IMR-90 (cell line): ENCODE data around the gene TTC23L. TPM values are rescaled to one million over a fixed set of nuclear protein-coding genes. Genes with fewer than 3 reads are reported as not detected.

Experiments
- ATAC-seq: fragments of 200-7000 bp; cut with Tn5 transposase; 2 replicates; pipeline ENCODE4 v1.9.1; 2020; ENCODE audit warnings: low read depth, mild to moderate bottlenecking, moderate library complexity
- BruUV-seq: library from RNA; stranded (reverse); fragments of 400-500 nt; replicated peaks from 2 replicates; lab custom pipeline; 2021; lab: Mats Ljungman, UMichigan
- CTCF ChIA-PET: fragments of 300-600 bp; formaldehyde crosslinking; extraction: SDS; loops from one replicate; lab custom pipeline; 2021; ENCODE audit warnings: antibody characterized with exemption; lab: Yijun Ruan, JAX
- POLR2A ChIA-PET: fragments of 300-600 bp; sonication (Branson Sonifier 250); formaldehyde crosslinking; loops from one replicate; lab custom pipeline; 2022; ENCODE audit warnings: antibody characterized with exemption; ENCODE audit not compliant: unreplicated experiment; lab: Charles Lee
- DNase-seq: peaks from one replicate; pipeline ENCODE4 v3.0.0; 2013
- H2AFZ ChIP-seq: replicated peaks from 2 replicates; pipeline ENCODE3; 2013; ENCODE audit warnings: low read length, mild to moderate bottlenecking; ENCODE audit not compliant: poor library complexity
- H2AK5ac ChIP-seq: 2 replicates; pipeline ENCODE4 v1.6.1; 2013; ENCODE audit warnings: low read depth, low read length, inconsistent platforms
- H2AK9ac ChIP-seq: replicated peaks from 2 replicates; pipeline ENCODE3; 2013; ENCODE audit warnings: mild to moderate bottlenecking, low read depth, low read length, moderate library complexity; ENCODE audit not compliant: poor library complexity
- H2BK120ac ChIP-seq: 2 replicates; pipeline ENCODE4 v1.6.1; 2013; ENCODE audit warnings: low read depth, low read length, inconsistent platforms
- H2BK15ac ChIP-seq: 3 replicates; pipeline ENCODE4 v1.6.1; 2013; ENCODE audit warnings: low read depth, low read length, inconsistent platforms
- H2BK20ac ChIP-seq: 2 replicates; pipeline ENCODE4 v1.6.1; 2013; ENCODE audit warnings: low read depth, mild to moderate bottlenecking, inconsistent platforms, low read length, moderate library complexity
- H2BK5ac ChIP-seq: 2 replicates; pipeline ENCODE4 v1.6.1; 2013; ENCODE audit warnings: mild to moderate bottlenecking, low read depth, low read length, inconsistent platforms; ENCODE audit not compliant: poor library complexity, severe bottlenecking
- H3K14ac ChIP-seq: replicated peaks from 2 replicates; pipeline ENCODE4 v1.6.1; 2013; ENCODE audit warnings: low read depth, low read length, inconsistent platforms
- H3K18ac ChIP-seq: 2 replicates; pipeline ENCODE4 v1.6.1; 2013; ENCODE audit warnings: low read depth, low read length, control low read depth
- H3K23ac ChIP-seq: 2 replicates; pipeline ENCODE4 v1.6.1; 2013; ENCODE audit warnings: low read depth, low read length, inconsistent platforms
- H3K27ac ChIP-seq: 2 replicates; pipeline ENCODE4 v1.5.1; 2013; ENCODE audit warnings: mild to moderate bottlenecking, control low read depth, low read length; ENCODE audit not compliant: insufficient read depth
- H3K27me3 ChIP-seq: 2 replicates; pipeline ENCODE4 v1.6.1; 2013; ENCODE audit warnings: low read length; ENCODE audit not compliant: control insufficient read depth, insufficient read depth
- H3K36me3 ChIP-seq: 2 replicates; pipeline ENCODE4 v1.6.1; 2013; ENCODE audit warnings: low read length, mixed read lengths; ENCODE audit not compliant: control insufficient read depth, insufficient read depth
- H3K4ac ChIP-seq: 2 replicates; pipeline ENCODE4 v1.6.1; 2013; ENCODE audit warnings: low read depth, low read length, inconsistent platforms
- H3K4me1 ChIP-seq: 2 replicates; pipeline ENCODE4 v1.6.1; 2013; ENCODE audit warnings: low read length, mixed read lengths; ENCODE audit not compliant: control insufficient read depth, insufficient read depth
- H3K4me2 ChIP-seq: 2 replicates; pipeline ENCODE4 v1.6.1; 2013; ENCODE audit warnings: low read depth, mild to moderate bottlenecking, control low read depth, low read length, moderate library complexity
- H3K4me3 ChIP-seq: 2 replicates; pipeline ENCODE4 v1.5.1; 2013; ENCODE audit warnings: low read depth, mild to moderate bottlenecking, control low read depth, low read length, moderate library complexity; ENCODE audit not compliant: insufficient read depth
- H3K56ac ChIP-seq: 2 replicates; pipeline ENCODE4 v1.6.1; 2013; ENCODE audit warnings: low read length, inconsistent platforms; ENCODE audit not compliant: insufficient read depth; ENCODE audit errors: extremely low read depth
- H3K79me1 ChIP-seq, 2 experiments: 2 replicates each; pipeline ENCODE4 v1.6.1; 2013; ENCODE audit warnings: low read length in 2 of 2, inconsistent platforms in 1 of 2, low read depth in 1 of 2
- H3K9ac ChIP-seq: 2 replicates; pipeline ENCODE4 v1.6.1; 2013; ENCODE audit warnings: low read depth, low read length, control low read depth
- H3K9me1 ChIP-seq: 2 replicates; pipeline ENCODE4 v1.6.1; 2013; ENCODE audit warnings: low read length, inconsistent platforms; ENCODE audit not compliant: insufficient read depth
- H3K9me3 ChIP-seq: 2 replicates; pipeline ENCODE4 v1.6.1; 2013; ENCODE audit warnings: low read length; ENCODE audit not compliant: control insufficient read depth, insufficient read depth
- H4K20me1 ChIP-seq: 2 replicates; pipeline ENCODE4 v1.6.1; 2013; ENCODE audit warnings: low read length, inconsistent platforms; ENCODE audit not compliant: insufficient read depth
- H4K5ac ChIP-seq: 2 replicates; pipeline ENCODE4 v1.6.1; 2013; ENCODE audit warnings: mild to moderate bottlenecking, low read depth, low read length, control low read depth
- H4K8ac ChIP-seq, 2 experiments: 2 replicates each; pipeline ENCODE4 v1.6.1; 2013; ENCODE audit warnings: low read depth in 2 of 2, low read length in 2 of 2, control low read depth in 1 of 2, inconsistent platforms in 1 of 2
- H4K91ac ChIP-seq: 2 replicates; pipeline ENCODE4 v1.6.1; 2013; ENCODE audit warnings: low read depth, low read length, inconsistent platforms; ENCODE audit not compliant: insufficient read depth
- BHLHE40 ChIP-seq: fragments of 150-350 bp; IDR thresholded peaks from 2 replicates; pipeline ENCODE4 v1.6.1; 2016; ENCODE audit warnings: mild to moderate bottlenecking, low read depth, low read length
- CEBPB ChIP-seq: IDR thresholded peaks from 2 replicates; pipeline ENCODE4 v1.6.1; 2012; ENCODE audit warnings: low read depth, low read length, improper control_type of control experiment
- FOS ChIP-seq: fragments of 150-350 bp; IDR thresholded peaks from 2 replicates; pipeline ENCODE4 v1.6.1; 2016; ENCODE audit warnings: low read depth, low read length
- MAZ ChIP-seq: IDR thresholded peaks from 2 replicates; pipeline ENCODE4 v1.6.1; 2012; ENCODE audit warnings: low read depth, mild to moderate bottlenecking, low read length, improper control_type of control experiment, moderate library complexity, borderline replicate concordance
- MXI1 ChIP-seq: IDR thresholded peaks from 2 replicates; pipeline ENCODE4 v1.6.1; 2012; ENCODE audit warnings: low read depth, mild to moderate bottlenecking, low read length, moderate library complexity, borderline replicate concordance
- NFE2L2 ChIP-seq: fragments of 150-350 bp; IDR thresholded peaks from 2 replicates; pipeline ENCODE4 v1.6.1; 2016; ENCODE audit warnings: low read depth, mild to moderate bottlenecking, low read length
- POLR2A ChIP-seq: IDR thresholded peaks from 2 replicates; pipeline ENCODE4 v1.6.1; 2012; ENCODE audit warnings: mild to moderate bottlenecking, low read depth, low read length
- RCOR1 ChIP-seq: IDR thresholded peaks from 2 replicates; pipeline ENCODE4 v1.6.1; 2012; ENCODE audit warnings: mild to moderate bottlenecking, low read length, improper control_type of control experiment; ENCODE audit not compliant: insufficient replicate concordance
- SMC3 ChIP-seq: fragments of 150-350 bp; IDR thresholded peaks from 2 replicates; pipeline ENCODE4 v1.6.1; 2016; ENCODE audit warnings: low read depth, mild to moderate bottlenecking, antibody characterized with exemption, low read length, moderate library complexity
- WGBS, 2 experiments: methylation state at CpG; one replicate each; pipeline versions ENCODE4 v1.1.5 to v1.1.7; 2013; ENCODE audit warnings: missing lambda C conversion rate in 2 of 2; ENCODE audit not compliant: insufficient read length in 1 of 2; ENCODE audit errors: extremely low coverage in 2 of 2; 5-methylcytosine and 5-hydroxymethylcytosine counted together
- dilution Hi-C: fragments of 300-500 bp; cut with HindIII; formaldehyde crosslinking; loops from one replicate; pipeline ENCODE4 v1.14.3; 2018; ENCODE audit warnings: low sequenced_read_pairs; ENCODE audit not compliant: unreplicated experiment
- in situ Hi-C: fragments of 300-500 bp; cut with MboI; formaldehyde crosslinking; loops from 3 replicates; pipeline ENCODE4 v1.14.3; 2019; ENCODE audit warnings: low sequenced_read_pairs, inconsistent platforms, mixed read lengths
- intact Hi-C: fragments of 100-400 bp; cut with micrococcal nuclease; formaldehyde crosslinking; loops from 2 replicates; pipeline ENCODE4 v1.10.0; 2022
- polyA plus RNA-seq, 3 experiments: library from polyadenylated mRNA; depleted of rRNA; stranded (reverse); fragments of >200 nt; gene quantifications; 2 replicates each; pipeline ENCODE4 v1.2.3, GENCODE V29; 2012; ENCODE audit warnings: low replicate concordance in 1 of 3
- total RNA-seq: library from RNA; depleted of rRNA; stranded (reverse); fragments of >200 nt; gene quantifications from 2 replicates; pipeline ENCODE4 v1.2.3, GENCODE V29; 2012
- TF ChIP-seq, protein P1 (sequence below): conservative IDR thresholded peaks from 2 replicates; pipeline ENCODE4 v1.5.1; 2012; ENCODE audit warnings: mild to moderate bottlenecking, low read depth, low read length, improper control_type of control experiment
- TF ChIP-seq, protein P2 (sequence below): fragments of 150-350 bp; IDR thresholded peaks from 2 replicates; pipeline ENCODE4 v1.6.1; 2016; ENCODE audit warnings: low read depth, mild to moderate bottlenecking, low read length, moderate library complexity, borderline replicate concordance

Gene TTC23L
- total and polyA plus RNA-seq, 2 of the 4 experiments (the other 2 are of a cell fraction), result under 0.01 TPM; not detected in 1

DNA sequence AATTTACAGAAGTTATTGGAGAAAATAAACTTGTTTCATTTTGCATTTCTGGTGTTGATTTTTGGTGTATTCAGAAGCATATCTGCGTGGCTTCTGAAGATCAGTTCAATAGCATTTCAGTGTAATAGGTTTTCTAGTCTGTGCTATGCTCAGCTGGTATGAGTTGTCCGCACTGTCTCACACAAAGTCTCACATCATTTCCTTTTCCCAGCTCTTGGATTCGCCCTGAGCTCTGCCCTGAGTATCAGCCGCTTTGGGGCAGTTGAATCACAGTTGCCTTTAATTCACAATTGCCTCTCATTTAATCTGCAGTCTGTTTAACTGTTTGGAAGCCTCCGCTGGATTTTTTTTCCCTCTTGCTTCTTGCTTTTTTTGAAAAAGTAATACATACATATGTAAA, 6.4 kb upstream of the TTC23L start:
- no peaks in the 10 kb centered on the region for H3K27me3 ChIP-seq
- H3K23ac ChIP-seq, result no peak overlapping the region
- TF ChIP-seq FOS (no peak), POLR2A (no peak), NFE2L2 (no peak), SMC3 (no peak), RCOR1 (no peak), MXI1 (no peak), CEBPB (no peak), BHLHE40 (no peak), MAZ (no peak)
- TF ChIP-seq, protein P1, sequence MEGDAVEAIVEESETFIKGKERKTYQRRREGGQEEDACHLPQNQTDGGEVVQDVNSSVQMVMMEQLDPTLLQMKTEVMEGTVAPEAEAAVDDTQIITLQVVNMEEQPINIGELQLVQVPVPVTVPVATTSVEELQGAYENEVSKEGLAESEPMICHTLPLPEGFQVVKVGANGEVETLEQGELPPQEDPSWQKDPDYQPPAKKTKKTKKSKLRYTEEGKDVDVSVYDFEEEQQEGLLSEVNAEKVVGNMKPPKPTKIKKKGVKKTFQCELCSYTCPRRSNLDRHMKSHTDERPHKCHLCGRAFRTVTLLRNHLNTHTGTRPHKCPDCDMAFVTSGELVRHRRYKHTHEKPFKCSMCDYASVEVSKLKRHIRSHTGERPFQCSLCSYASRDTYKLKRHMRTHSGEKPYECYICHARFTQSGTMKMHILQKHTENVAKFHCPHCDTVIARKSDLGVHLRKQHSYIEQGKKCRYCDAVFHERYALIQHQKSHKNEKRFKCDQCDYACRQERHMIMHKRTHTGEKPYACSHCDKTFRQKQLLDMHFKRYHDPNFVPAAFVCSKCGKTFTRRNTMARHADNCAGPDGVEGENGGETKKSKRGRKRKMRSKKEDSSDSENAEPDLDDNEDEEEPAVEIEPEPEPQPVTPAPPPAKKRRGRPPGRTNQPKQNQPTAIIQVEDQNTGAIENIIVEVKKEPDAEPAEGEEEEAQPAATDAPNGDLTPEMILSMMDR, result no peak
- TF ChIP-seq, protein P2, sequence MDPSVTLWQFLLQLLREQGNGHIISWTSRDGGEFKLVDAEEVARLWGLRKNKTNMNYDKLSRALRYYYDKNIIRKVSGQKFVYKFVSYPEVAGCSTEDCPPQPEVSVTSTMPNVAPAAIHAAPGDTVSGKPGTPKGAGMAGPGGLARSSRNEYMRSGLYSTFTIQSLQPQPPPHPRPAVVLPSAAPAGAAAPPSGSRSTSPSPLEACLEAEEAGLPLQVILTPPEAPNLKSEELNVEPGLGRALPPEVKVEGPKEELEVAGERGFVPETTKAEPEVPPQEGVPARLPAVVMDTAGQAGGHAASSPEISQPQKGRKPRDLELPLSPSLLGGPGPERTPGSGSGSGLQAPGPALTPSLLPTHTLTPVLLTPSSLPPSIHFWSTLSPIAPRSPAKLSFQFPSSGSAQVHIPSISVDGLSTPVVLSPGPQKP, result no peak
- no peak overlapping the region for H2BK120ac ChIP-seq
- POLR2A ChIA-PET, result no interaction called here
- no peak for ATAC-seq
- H4K5ac ChIP-seq, result no peak overlapping the region
- H3K79me1 ChIP-seq, result peaks cover 18 to 33% of the 10 kb centered on the region in 2 experiments
- no peak overlapping the region for H2AFZ ChIP-seq
- CTCF ChIA-PET, result no interaction called here
- H3K4me1 ChIP-seq, result peaks cover 9% of the 10 kb centered on the region; the same call in 1 of the 2 replicates
- in situ Hi-C loops, result no loop called here
- H3K4me3 ChIP-seq, result no peak overlapping the region
- H3K18ac ChIP-seq, result no peak overlapping the region
- no peak overlapping the region for H4K8ac ChIP-seq
- H3K9me1 ChIP-seq, result 0 out of 2 replicates have a peak, but pooled peaks cover 4% of the 10 kb centered on the region
- H3K9ac ChIP-seq, result no peak overlapping the region
- H3K4ac ChIP-seq, result no peak overlapping the region
- H3K56ac ChIP-seq, result no peak overlapping the region
- H2AK5ac ChIP-seq, result no peak overlapping the region
- H3K27ac ChIP-seq, result no peak overlapping the region
- H2BK20ac ChIP-seq, result no peak overlapping the region
- H3K36me3 ChIP-seq, result peaks cover 47% of the 10 kb centered on the region
- no peak for DNase-seq
- intact Hi-C loops, result no loop called here
- peaks cover 6% of the 10 kb centered on the region; the same call in 1 of the 2 replicates for H4K20me1 ChIP-seq
- H3K9me3 ChIP-seq, result no peaks in the 10 kb centered on the region
- no peak overlapping the region for H2BK5ac ChIP-seq
- no peak overlapping the region for H2BK15ac ChIP-seq
- H2AK9ac ChIP-seq, result no peak overlapping the region
- no peak overlapping the region for H3K4me2 ChIP-seq
- WGBS, 2 experiments, result 100% methylated on average over 2 of the region's 5 CpGs; no CpG with 5 or more reads in 1 of the 2 experiments
- BruUV-seq, result no TSS peak
- H3K14ac ChIP-seq, result no peak overlapping the region
- dilution Hi-C loops, result no loop called here
- no peak overlapping the region for H4K91ac ChIP-seq
